Measurements from ENCODE around the gene GSX2.

The GSX2 gene

DNA sequence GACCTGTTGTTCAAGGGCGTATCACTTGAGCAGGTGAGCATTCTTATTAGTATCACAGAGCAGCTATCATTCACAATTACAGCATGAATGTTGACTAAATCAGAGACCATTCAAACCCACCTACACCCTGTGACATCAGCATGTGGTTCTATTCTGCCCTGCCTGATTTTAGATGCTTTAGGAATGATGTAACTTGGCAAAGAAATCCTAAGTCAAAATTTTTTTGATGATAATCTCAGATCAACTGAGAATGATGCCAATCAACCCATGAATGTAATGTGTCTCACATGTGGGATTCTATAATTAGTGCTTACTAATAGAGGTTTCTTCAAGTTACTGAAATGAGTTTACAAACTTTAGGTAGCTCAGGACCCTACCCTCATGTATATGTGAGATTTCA is 22.2 kb upstream of the GSX2 start:
- peak; percentile 56 for DNase-seq (ENCODE audit: low read depth)

DNA sequence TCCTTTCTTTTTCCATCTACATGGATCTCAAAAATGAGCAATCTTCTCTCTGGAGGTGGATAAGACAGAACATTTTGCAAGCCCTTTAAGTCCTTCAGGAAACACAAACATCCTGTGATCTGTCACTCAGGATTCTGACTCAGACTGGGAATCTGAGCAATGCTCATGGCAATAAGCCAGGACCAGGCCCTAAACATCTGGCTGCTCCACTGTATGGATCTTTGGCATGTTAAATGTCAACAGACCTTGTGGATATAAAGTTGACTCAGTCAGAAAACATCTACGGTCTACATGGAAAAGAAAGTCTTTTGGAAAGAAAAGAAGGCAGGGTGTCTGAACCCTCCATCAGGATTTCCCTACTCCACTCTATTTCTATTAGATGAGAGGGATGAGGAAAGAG is 17.8 kb upstream of the GSX2 start:
- DNase-seq (ENCODE audit: low read depth) = peak; percentile 99

DNA sequence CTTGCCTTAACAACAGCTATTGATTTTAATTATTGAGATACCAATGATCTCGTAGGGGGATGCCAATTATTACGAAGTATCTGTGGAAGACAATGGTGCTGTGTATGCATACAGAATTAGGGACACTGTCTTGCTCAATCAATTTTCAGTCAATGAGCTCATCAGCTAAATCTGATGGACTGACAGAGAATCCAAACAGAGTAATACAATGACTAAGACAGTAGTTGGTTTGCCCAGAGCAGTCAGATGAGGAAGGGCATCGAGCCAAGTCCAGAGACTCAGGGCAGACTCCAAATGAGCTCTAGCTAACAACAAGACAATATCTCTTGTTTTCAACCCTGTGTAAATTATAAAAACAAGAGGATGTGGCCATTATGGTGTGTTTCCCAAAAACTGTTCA is 14.7 kb upstream of the GSX2 start:
- peak; percentile 89 for DNase-seq (ENCODE audit: low read depth)

DNA sequence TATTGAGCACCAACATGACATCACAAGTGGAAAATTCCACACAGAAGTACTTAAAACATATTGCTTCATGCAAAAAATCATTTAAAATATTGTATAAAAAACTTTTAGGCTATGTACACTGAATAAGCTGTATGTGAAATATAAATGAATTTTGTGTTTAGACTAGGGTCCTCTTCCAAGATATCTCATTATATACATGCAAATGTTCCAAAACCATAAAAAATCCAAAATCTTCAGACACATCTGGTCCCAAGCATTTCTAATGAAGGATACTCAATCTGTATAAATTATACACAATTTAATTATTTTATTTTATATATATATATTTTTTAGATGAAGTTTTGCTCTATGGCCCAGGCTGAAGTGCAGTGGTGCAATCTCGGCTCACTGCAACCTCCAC is 10.1 kb upstream of the GSX2 start:
- no peak for DNase-seq (ENCODE audit: low read depth)

DNA sequence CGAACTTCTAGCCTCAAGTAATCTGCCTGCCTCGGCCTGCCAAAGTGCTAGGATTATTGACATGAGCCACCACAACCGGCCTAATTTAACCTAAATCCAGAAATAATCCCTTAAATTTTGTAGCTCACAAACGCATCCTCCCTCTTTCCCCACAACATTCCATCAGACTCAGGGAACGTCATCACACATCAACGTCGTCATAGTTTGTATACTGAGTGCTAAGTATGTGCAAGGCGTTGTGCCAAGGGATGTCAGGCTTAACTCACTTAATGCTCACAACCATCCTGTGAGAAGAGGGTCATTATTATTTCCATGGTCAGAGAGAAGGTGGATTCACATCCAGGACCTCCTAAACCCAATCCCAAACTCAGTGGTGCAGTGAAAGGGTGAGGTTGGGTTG is 9.6 kb upstream of the GSX2 start:
- no peak for DNase-seq (ENCODE audit: low read depth)

DNA sequence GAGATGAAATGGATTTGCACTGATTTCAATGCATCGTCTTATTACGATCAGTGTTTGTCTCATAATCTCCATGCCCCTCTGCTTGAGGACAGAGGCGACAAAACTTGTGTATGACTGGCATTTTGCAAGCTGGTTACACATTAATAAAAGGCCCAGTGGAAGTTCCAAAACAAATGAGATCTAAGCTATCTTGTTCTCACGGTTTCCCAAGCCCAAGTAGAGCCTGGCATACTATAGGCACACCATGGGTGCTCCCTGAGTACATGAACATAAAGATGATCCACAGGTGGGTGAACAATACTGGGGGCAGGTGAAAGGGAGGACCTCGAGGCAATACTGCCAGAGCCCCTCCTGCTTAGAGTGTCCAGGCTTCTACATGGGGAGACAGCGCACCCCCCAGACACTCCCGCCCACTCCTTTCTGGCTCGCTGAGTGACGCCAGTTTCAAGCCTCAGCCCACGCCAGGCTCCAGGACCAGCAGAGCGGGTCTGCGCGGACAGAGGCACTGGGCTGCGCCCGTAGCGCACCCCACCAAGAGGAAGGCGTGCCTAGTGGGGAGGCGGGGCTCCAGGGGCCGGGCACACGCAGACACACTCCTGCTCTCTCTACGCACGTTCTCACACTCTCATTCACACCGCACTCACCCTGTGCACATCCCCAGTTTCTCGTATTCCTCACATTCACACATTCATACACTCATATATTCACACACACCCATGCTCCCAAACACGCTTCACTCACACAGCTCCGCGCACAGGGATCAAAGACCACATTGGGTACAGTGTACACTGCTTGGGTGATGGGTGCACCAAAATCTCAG is 8.9 kb upstream of the GSX2 start:
- no peak for DNase-seq (ENCODE audit: low read depth)

DNA sequence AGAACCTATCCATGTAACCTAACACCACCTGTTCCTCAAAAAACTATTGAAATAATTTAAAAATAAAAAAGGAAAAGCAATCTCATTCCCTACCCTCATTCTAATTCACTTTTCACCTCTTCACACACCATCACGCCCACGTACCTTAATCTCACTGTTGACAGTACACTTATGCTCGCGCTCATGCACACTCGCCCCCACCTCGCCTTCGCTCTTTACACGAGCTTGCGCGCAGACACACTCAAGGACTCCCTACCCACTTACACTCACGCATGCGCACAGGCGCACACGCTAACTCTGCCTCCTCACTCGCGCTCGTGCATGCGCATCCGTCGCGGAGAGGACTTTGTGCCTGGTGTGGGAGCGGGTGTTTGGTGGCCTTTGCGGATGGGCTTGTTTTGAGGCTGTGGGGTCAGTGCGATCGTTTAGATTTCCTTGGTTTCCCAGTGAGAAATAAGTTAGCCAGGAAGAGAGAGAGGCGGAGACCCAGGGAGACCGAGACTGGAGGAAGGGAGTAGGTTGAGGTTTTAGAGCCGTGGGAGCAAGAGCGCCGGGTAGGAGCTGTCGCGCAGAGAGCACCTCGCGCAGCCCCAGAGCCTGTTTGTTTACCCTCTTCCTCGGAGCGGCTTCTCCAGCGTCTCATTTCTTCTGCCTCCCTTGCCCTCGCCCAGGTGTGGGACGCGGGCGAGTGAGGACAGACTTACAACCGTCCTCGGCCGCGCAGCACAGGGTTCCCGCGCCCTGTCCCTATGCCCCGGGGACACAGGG is 8.1 kb upstream of the GSX2 start:
- peak; percentile 78 for DNase-seq (ENCODE audit: low read depth)

DNA sequence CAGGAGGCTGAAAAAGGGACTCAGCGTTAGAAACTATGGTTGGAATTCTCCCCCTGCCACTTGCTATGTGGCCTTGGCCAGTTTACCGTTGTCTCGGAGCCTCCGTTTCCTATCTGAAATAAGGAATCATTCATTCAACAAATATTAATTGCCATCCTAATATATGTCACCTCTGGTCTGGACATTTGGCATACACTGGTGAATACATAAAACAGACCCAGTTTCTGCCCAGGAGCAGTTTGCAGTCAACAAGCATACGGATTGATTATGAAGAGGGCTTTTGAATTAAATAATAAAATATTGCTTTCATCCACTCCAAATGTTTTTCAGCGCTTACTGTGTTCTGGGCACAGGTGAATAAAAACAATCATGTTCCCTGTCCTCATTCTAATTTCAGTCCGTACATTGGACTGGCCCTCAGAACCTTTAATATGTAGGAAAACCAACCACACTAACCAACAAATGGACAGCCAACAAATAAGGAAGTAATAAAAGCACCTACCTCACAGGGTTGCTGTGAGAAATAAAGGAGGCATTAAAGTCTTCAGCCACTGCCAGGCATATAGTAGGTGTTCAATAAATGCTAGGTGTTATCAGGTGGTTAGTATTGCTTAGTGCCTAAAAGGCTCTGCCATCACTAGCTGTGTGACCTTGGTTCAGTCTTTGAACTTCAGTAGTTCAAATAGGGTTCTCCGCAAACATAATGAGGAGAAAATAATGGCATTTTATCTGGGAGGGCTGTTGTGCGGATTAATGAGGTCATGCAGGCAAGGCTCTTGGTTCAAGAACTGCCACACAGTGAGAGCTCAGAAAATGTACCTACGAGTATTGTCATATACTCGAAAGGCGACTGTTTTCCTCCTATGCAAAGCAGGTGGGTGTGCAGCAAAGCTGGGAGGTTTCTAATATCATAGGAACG is 7.3 kb upstream of the GSX2 start:
- no peak for DNase-seq (ENCODE audit: low read depth)

DNA sequence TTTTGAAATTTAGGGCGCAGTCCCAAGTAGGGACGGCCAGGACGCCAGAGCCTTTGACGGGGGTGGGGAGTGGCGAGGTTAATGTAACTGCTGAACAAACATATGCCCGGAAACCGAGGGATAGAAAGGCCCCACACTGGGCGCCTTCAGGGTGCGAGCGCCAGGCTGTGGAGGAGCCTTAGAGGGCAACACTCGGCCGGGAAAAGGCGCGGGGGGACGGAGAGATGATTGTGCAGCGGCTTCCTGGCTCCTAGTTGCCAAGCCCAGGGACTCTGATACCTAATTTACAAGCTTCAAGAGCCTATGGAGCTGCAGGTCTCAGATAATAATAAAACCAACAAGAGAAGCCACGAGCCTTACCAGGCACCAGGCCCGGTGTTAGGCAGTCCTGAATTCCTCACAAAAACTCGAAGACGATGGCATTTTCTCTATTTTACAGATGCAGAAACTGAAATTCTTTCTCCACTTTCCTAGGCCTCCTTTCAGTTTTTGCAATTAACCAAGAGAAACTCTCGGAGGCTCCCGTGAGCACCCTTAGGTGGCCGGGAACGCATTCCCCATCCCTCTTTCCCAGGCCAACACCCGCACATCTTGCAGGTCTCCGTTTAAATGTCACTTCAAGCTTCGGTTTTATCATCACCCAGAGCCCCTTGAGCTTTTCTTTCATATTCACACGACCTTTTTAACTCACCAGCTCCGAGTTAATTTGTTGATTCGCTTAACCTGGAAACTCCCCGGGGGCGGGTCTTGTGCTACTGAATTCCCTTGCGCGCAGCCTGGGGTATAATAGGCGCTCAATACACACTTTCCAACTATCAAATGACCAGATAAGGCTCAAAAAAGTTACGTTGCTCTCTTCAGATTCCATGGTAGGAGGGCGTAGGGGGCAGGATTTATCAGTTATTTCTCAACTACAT is 6.4 kb upstream of the GSX2 start:
- no peak for DNase-seq (ENCODE audit: low read depth)

DNA sequence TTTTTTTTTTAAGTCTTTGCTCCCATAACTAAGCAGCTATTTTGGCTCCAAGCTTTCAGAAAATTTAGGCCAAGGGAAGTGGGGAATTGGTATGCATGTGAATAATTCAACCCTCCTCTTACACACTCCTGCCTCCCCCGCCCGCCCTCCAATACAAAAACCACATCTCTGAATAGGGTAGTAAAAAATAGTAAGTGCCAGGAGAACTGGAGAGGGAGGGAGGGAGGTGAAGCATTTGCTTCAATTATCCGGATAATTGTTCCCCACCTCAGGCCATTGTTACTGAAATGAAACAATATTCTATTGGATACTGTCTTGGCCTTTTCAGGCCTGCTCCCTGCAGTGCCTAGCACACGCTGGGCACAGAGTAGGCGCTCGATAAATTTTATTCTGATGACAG is 5.5 kb upstream of the GSX2 start:
- peak; percentile 41 for DNase-seq (ENCODE audit: low read depth)

DNA sequence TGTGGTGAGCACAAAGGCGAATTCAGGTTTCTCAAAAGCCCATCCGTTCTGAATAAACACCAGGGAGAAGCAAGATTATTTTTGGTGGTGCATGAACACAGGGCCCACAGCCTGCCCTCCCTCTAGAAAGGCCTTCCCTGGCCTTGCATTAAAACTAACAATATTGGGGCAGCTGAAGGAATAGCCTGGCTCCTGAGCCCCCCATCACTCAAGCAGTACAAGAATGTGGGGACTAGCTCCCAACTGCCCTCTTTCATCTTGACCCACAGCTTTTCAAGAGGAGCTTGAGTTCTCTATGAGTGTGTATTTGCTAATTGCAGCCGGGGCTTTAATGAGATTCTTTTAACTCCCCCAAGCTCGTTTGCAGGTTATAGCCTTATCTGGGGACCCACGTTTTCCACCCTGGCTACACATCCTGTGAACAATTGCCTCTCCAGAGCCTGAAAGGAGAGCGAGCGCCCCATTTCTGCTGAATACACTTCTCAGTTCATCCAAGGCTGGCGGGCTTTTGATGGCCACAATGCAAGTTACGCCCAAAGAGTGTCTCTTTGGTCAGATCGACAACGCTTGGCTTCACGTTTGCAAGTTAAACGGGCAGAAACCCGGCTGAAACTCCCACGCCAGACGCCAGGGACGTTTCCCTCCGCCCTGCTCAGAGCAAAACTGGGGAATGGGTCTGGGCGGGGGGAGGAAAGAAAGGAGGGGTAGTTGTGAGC is 4.7 kb upstream of the GSX2 start:
- DNase-seq (ENCODE audit: low read depth) = no peak

DNA sequence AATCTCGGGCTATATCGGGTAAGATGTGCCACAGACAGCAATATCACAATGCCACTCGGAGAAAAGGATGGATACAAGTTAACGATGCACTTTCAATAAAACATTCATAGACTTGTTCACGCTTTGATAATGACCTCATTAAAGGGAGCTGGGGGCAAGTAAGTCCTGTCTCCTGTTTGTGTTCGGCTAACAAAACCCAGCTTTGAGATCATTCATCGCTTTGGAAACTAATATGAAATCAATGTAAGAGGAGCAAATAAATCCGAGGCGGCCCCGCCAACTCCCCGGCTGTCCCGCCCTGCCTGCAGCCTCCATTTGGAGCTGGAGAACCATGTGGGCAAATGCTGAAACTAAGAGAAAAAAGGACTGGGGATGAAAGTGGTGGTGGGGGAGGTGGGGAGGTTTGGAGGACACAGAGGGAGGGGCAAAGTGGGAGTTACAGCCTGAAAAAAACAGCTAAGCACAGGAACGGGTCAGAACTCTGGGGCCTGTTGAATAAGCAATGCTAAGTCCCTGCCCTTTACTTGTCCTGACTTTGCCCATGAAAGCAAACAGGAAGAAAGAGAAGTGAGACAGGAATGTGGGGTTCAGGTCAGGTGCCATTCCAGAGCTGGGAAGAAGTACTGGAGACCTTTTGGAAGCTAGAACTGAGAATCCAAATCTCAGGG is 3.5 kb upstream of the GSX2 start:
- DNase-seq (ENCODE audit: low read depth) = no peak

DNA sequence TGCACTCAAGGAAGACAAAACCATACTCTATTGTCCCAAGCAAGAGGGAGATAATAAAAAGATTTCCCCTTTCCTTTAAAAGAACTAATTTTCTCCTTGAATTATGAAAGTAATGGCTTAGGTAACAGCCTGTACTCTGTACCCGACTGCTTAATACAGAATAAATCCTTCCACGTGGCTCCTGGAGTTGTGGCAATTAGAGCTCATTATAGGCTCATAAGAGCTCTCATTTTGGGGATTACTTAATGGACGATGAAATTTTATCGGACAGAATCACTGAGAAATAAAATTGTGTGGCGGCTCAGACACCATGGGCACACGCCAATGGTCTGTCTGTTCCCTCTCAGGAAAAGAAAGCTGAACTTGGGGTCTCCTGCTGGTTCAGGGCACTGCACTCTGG is 2.8 kb upstream of the GSX2 start:
- no peak for DNase-seq (ENCODE audit: low read depth)

DNA sequence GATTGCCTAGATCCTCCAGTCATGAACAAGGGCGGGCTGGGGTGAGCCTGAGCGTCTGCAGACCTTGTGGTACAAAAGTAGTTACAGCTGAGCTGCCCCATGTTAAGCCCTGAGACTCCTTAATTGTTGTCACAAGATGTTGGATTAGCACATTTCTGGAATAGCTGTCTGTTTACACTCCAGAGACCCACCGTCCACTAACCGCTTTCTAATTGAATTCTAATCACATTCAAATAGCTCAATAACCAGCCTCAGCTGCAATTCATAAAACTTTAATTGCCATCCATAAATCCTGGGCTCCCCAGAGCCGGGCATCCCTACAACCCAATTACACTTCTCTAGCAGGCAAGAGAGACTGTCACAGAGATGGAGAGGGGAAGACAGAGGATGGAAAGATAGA is 1.6 kb upstream of the GSX2 start:
- no peak for DNase-seq (ENCODE audit: low read depth)

DNA sequence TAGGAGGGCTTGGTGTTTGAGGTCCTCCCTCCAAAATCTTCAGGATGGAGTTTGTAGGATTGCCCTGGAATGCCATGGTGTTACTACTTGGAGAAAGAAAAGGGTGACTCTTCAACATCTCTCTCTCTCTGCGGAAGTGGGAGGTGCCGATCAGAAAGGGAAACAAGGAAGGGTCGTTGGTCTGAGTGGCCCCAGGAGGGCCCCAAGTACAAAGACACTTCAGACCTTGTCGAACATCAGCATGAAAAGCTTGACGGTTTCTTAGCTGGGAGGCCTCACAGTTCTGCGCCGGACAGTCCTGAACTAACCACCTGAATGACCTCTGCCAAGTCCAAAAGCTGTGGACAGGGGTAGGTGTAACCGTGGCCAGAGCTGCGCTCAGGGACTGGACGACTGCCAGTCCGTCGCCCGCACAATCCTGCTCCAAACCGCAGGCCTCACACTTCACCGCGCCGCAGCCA is 646 bp upstream of the GSX2 start:
- no peak for DNase-seq (ENCODE audit: low read depth)

DNA sequence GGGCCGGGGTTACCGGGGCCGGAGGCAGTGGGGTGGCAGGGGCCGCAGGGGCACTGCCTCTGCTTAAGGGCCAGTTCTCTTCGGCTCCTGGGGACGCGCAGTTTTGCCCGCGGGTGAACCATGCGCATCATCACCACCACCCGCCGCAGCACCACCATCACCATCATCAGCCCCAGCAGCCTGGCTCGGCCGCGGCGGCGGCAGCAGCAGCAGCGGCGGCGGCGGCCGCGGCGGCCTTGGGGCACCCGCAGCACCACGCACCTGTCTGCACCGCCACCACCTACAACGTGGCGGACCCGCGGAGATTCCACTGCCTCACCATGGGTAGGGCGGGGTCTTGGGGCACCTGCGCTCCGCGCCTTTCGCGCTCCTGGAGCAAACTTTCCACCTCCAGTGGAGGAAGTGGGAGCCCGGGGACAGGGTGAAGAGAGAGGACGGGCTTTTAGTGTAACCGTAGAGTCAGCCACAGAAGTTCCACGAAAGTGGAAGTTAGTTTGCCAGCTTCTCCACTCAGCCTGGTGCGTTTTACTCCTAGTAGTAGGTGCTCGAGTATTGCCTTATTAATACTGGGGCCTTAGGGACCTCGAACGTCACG is 729 bp downstream of the GSX2 start:
- peak; percentile 33 for DNase-seq (ENCODE audit: low read depth)

DNA sequence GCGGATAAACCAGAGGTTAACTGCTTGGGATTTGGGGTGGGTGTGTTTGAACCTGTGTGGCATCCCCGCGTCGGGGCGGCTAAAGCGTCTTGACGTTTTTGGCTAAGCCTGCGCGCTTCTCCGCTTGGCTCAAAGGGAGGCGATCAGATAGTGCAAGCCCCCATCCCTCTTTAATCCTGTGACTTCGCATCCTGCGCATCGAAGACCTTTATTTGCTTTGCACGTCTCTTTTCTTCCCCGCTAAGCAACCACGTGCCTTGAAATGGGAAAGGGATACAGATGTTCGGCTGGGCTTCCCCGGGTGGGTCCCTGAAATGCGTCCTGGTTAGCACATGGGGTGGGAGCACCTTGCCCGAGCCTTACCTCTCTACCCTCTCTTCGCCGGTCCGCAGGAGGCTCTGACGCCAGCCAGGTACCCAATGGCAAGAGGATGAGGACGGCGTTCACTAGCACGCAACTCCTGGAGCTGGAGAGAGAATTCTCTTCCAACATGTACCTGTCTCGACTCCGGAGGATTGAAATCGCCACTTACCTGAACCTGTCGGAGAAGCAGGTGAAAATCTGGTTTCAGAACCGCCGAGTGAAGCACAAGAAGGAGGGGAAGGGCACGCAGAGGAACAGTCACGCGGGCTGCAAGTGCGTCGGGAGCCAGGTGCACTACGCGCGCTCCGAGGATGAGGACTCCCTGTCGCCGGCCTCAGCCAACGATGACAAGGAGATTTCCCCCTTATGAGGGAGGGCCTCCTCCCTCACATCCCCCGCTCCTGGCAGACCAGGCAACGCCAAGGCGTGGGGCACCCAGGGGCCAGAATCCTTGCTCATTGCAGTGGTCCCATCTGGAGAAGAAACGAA is 1.5 kb downstream of the GSX2 start:
- DNase-seq (ENCODE audit: low read depth) = no peak

DNA sequence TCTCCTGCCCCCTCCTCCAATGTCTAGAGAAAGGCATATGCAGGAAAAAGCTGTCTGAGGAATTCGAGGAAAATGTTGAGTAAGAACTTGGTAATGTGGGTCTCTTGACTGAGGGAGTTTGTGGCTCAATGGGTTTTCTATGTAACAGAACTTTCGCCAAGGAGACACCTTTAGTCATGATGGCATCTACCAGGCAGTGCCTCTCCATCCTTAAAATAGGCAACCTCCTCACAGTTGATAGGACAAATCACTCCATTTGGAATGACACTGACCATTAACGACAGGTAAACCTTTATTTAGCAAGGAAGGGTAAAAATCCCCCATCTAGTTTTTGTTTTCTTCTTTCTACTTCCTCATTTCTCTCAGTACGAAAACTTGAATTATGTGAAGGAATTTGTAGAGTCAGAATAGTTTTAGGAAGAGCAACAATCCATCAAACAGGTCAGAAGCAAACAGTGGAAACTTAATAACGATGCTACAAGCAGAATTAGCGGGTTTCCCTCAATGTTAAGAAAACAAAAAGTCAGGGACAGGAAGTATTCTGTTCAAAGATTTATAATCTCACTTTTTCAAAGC is 2.7 kb downstream of the GSX2 start:
- DNase-seq (ENCODE audit: low read depth) = no peak

Data from EH (cell line).